ENCODE measurements around the gene ZIM2.

ZIM2 gene

GRCh38 chr19:56838909-56839651 is 1.4 kb downstream of the ZIM2 start:
- peak; percentile 25 for DNase-seq

DNA sequence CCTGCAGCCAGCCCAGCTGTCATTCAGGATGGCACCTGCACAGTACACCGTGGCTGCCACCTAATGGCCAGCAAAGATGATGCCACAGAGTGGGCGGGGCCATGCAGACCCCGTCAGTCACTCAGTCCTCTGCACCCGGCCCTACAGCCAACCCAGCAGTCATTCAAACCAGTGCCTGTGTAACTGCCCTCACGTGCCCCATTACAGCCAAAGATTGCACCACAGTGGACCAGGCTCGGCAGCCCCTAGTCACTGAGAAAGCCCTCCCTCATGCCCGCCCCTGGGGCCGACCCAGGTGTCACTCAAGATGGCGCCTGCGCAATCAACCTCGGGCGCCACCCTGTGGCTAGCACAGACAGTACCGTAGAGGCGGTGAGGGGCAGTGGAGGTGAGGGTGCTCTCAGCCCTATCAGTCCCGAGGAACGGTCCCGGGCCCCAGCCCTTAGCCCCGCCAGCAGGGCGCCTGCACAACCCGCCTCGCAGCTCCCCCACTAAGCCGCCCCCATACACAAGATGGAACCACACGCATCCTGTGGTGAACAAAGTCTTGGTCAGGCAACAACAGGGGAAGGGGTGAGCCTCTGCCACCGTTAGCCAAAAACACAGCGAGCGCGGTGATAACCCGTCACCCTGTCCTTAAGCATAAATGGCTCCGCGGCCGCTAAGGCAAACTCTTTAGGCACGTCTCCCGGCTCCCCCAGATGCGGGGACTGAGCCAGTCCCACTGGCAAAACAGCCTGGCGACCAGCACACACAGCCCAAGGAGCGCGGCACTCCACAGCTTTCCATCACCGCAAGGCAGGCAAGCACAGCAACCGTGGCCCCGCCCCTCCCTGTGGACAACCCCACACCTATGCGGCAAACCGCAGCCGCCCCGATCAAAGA is 2.3 kb downstream of the ZIM2 start:
- DNase-seq: peak; percentile 21

- DNase-seq: peak; percentile 33
Observed at GRCh38 chr19:56837492-56838023, 3.0 kb downstream of the ZIM2 start.

DNA sequence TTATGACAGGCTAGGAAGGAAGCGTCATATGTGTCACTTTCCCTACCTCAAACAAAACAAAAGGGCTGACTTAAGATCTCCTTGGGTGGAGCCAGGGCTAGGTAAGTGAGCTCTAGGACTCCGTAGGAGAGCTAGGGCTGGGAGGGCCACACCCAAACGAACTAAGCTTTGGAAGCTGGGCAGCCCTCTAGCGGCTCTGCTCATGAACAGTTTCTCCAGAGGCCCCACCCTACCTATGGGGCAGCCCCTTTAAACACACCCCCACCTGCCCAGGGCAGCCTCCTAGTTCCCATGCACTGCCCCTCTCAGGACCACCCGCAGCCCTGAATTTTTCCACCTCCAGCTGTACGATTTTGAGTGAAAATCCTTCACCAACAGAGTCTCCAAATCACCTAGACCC is 3.5 kb downstream of the ZIM2 start:
- DNase-seq: peak; percentile 3

GRCh38 chr19:56836059-56836458 is 4.5 kb downstream of the ZIM2 start:
- no peak for DNase-seq

DNA sequence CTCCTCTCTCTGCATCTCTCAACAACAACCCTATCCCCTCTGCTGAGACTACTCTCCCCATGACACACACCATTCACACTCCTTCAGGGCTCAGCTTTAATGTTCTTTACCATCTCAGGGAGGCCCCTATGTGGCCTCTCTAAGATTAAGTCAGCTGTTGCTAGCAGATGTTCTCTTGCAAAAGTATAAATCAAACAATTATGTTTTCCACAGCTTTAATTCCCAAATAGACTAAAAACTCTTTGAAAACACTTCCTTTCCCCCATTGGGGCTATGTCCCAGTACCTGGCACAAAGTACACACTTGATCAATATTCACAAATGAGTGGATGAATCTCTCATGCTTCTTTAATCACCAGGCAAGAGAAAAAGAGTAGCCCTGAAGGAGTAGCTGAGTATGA is 5.1 kb downstream of the ZIM2 start:
- no peak for DNase-seq

DNA sequence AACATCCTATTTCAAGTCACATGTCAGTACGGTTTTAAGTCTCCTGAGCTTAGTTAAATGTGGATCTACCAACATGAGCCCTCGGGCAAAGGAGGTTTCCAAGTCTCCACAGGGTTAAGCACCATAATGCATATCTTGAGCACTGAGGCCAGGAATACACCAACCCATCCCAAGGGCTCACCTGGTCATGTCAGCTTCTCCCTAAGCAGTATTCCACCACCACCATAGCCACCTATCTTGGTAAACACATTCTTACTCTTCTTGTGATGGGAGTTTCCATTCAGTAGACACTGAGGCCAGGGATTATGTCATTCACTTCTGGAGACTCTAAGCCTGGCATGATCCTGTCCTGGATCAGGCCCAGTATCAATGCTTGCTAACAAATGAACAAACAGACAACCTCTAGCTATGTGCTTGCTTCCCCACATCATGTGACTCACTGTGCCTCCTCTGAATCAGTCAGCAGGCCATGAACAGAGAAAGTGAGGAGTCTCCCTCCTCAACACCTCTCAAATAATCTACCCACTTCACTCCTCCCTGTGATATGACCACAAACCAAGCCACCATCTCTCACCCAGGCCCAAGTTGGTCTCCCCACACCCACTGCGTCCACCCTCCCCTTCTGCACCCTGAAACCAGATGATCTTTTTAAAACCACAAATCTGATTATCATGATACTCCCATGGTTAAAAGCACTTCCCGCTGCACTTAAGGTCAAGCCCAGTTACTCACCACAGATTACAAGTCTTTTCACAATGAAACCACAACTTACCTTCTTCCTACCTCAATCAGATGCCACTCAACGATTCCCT is 5.8 kb downstream of the ZIM2 start:
- no peak for DNase-seq

- DNase-seq: no peak
Observed at GRCh38 chr19:56832352-56832928, 8.1 kb downstream of the ZIM2 start.

- DNase-seq: no peak
Observed at GRCh38 chr19:56831255-56831654, 9.3 kb downstream of the ZIM2 start.

GRCh38 chr19:56829596-56829995 is 10.9 kb downstream of the ZIM2 start:
- DNase-seq: peak; percentile 46

DNA sequence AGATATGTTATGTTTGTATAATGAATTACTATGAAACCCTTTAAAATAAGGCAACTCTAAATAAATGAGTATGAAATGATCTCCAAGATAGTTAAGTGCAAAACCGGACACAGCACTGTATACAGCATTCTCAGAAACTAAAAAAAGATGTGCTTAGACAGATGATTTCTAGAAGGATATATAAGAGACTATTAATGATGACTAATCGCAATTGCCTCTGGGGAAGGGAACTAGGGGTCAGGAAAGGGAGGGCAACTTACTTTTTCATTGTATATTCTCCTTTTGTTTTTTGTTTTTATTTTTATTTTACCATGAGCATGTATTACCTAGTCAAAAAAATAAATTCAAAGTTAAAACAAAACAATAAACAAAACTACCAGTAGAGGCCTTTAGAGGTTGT is 12.8 kb downstream of the ZIM2 start:
- no peak for DNase-seq

DNA sequence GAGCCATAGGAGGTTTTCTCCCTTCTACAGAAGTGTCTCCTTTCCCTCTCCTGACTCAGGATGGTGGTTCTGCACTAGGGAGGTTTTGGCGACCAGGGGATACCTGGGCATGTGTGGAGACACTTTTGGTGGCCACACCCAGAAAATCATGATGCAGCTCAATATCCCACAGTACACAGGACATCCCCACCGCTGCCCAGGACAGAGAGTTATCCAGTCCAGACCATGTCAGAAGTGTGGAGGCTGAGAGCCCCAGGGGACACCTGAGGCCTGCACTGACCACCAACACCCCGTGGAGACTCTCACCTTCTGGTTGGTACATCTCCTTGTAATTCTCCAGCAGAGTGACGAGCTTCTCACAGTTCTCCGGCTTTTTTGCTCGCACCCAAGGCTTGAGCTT is 16.6 kb downstream of the ZIM2 start:
- DNase-seq: no peak

DNA sequence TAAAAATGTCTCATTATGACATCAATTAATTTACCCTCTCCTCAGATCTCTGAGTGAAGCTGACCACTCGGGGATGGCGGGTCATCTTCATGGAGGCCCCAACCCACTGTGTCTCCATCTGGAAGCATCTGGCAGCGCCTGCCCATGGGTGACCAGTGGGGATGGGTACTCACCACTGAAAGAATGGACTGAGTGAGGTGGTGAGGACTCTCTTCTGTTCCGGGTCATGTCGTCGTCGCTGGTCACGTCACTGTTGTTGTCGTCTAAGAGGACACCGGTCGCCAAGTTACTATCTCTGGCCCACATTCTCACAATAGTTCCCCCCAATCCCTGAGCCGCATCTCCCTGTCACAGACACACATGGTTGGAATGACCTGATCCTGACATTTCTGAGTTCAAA is 17.1 kb downstream of the ZIM2 start:
- no peak for DNase-seq

- DNase-seq: no peak
Observed at GRCh38 chr19:56822755-56823154, 17.8 kb downstream of the ZIM2 start.

DNA sequence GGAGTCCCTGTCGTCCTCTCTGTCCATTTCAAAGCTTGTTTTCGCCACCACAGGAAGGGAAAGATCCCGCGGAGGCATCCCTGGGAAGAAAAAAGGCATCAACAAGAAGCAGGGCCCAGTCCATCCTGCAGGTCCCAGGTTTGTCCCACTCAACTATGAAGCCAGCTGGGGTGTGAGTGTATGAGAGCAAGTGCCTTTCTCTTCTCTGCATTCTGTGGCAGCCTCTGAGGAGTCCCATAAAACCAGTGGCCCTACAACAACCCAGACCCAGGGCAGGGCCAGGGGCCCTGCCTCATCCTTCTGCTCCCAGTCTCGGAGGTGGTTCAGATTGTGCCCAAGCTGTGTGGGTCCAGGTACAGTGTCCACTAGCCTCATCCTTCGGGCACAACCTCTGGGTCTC is 18.9 kb downstream of the ZIM2 start:
- DNase-seq: no peak

GRCh38 chr19:56821209-56821608 is 19.3 kb downstream of the ZIM2 start:
- DNase-seq: no peak

DNA sequence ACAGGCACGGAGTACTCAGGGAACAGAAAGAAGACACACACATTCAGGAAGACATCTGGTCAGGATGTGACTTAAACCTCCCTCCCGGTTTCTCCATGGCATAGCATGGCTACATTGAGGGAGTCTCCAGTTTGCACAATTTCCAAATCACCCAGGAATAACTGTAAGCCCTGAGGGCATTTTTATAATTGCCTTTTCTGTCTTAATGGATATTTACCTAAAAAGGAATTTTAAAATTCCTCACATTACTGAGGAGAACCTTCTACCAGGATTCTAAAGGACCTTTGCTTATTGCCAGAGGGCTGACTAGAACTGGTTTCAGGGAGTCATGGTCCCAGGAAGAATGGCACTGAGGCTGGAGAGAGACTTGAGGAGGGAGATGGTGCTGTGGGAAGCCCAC is 21.4 kb downstream of the ZIM2 start:
- DNase-seq: no peak

GRCh38 chr19:56814656-56815055 is 25.9 kb downstream of the ZIM2 start:
- no peak for DNase-seq

DNA sequence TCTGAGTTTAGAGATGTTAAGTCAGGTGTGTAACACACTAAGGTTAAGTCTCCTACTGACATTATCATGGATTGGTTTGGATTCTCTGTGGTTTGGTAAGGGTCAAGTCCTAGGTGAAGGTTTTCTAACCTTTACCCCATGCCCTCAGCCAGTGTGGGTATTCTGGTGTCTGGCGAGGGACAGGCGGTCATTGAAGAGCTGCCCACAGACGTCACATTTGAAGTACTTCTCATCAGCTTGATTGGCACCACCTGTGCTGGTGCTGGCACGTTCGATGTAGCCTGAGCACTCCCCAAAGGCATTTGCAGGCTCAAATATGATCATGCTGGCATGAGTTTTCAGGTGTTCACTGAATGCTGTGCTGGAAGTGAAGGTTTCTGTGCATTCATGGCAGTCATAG is 27.0 kb downstream of the ZIM2 start:
- no peak for DNase-seq

GRCh38 chr19:56811480-56811879 is 29.0 kb downstream of the ZIM2 start:
- DNase-seq: no peak

DNA sequence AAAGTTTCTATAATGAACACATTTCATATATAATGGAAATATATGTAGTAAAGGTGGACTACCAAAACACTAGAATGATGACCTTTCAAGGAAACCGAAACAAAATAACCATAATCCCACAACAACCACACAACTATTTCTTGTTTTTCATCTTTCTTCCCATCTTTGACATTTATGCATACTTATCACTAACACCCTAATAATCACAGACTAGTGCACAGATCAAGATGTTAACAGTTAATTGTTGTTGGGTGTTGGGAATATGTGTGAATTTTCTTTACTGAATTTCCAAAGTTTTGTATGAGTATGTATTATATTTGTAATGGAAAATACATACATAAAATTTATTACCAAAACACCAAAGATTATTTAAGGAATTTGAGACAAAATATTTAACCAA is 30.3 kb downstream of the ZIM2 start:
- no peak for DNase-seq

DNA sequence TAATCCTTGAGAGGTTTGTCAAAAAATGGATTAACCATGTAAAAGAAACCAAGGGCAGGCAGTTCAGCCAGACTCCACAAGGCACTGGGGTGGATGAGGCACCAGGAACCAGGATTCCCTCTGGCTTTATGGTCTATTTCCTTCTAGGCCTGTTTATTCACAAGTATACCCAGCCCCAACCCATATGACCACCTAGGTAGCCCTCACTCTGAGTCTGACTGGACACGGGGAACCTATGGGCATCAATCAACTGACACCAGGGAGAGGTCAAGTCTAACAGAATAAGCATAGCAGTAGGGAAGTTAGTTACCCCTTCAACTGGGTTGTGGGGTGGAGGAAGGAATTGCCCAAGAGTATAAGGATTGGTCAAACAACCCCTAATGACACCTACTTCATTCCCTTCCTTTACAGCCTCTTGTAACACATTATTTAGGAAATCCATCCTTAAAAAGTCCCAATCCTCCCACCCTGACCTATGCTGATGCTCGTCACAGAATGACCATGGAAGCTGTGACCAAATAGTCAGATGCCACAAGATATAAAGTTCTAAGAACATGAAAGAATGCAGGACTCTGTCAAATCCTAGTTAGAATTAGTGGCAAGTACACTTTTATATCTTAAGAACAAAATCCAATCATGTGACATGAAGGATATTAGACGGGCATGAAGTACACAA is 31.7 kb downstream of the ZIM2 start:
- no peak for DNase-seq

Measured in RPMI8226 (cell line).